ENCODE data around the gene MRPL23.

Gene MRPL23

GRCh38 chr11:1998290-1998689 is 51.2 kb downstream of the MRPL23 start:
- DNase-seq = no peak

- no peak for DNase-seq
These were observed 51.7 kb downstream of the MRPL23 start for GRCh38 chr11:1998861-1999260.

- DNase-seq = no peak
These were observed 55.1 kb downstream of the MRPL23 start for GRCh38 chr11:2002042-2002776.

GRCh38 chr11:2002807-2003206 is 55.7 kb downstream of the MRPL23 start:
- no peak for DNase-seq

- no peak for DNase-seq
These were observed 57.3 kb downstream of the MRPL23 start for GRCh38 chr11:2004466-2004865.

All from SHP77 treated with DMSO at 0.1 percent for 48 hours (cell line).